Uterus (tissue), 4 donors: ENCODE data around the gene LRRC15. TPM values are rescaled to one million over a fixed set of nuclear protein-coding genes. Genes with fewer than 3 reads are reported as not detected.

Experiments used
- DNase-seq, 2 donors: peaks; one replicate each; pipeline ENCODE4 v3.0.0-alpha.2; 2019 to 2020
- H3K27ac ChIP-seq, 2 donors: fragments of 200-600 bp; sonication (generic); 1 replicate in 1 of 2; 2 replicates in 1 of 2; pipeline ENCODE4 v1.5.1; 2016 to 2018
- H3K27me3 ChIP-seq, 2 donors: fragments of 200-600 bp; sonication (generic); one replicate each; pipeline ENCODE4 v1.5.1; 2018 to 2019; ENCODE audit warnings: control low read depth in 1 of 2
- H3K36me3 ChIP-seq, 2 donors: fragments of 200-600 bp; sonication (generic); one replicate each; pipeline ENCODE4 v1.5.1; 2019; ENCODE audit warnings: control low read depth in 1 of 2
- H3K4me1 ChIP-seq, 2 donors: fragments of 200-600 bp; sonication (generic); one replicate each; pipeline ENCODE4 v1.5.1; 2018 to 2019; ENCODE audit warnings: control low read depth in 1 of 2
- H3K4me3 ChIP-seq, 2 donors: fragments of 200-600 bp; sonication (generic); 1 replicate in 1 of 2; 2 replicates in 1 of 2; pipeline ENCODE4 v1.5.1; 2018 to 2019; ENCODE audit warnings: mild to moderate bottlenecking in 1 of 2
- H3K9me3 ChIP-seq, 2 donors: fragments of 200-600 bp; sonication (generic); one replicate each; pipeline ENCODE4 v1.5.1; 2019; ENCODE audit warnings: control low read depth in 1 of 2
- CTCF ChIP-seq, 4 experiments: fragments of 200-600 bp in 2 of 4; fragments of 450-650 bp in 2 of 4; sonication (generic) in 2 of 4; IDR thresholded peaks; one replicate each; pipeline ENCODE4 v1.5.1; 2016 to 2019; ENCODE audit warnings: antibody characterized with exemption in 4 of 4, mild to moderate bottlenecking in 2 of 4, moderate library complexity in 1 of 4
- POLR2A ChIP-seq, 2 donors: fragments of 450-650 bp; IDR thresholded peaks; one replicate each; pipeline ENCODE4 v1.6.1; 2016; ENCODE audit warnings: antibody characterized with exemption in 2 of 2, mild to moderate bottlenecking in 1 of 2, moderate library complexity in 1 of 2
- intact Hi-C: fragments of 100-400 bp; cut with DNase I; formaldehyde crosslinking; loops from one replicate; pipeline ENCODE4 v1.15.1; 2023; ENCODE audit warnings: low total_unique reads
- total RNA-seq, 4 donors: library from RNA; depleted of rRNA in 3 of 4; stranded (reverse); fragments of >200 nt in 3 of 4; gene quantifications; one replicate each; pipeline versions ENCODE4 v1.1.0 to v1.2.4, GENCODE V29; 2014 to 2023
- donor health status: DM: yes; HTN: yes; CAD: no.

Gene LRRC15
- total RNA-seq, 4 donors from 2014 or later, result under 0.01 to 0.59 TPM; not detected in 2

- no peak for DNase-seq
- no peak overlapping the region for H3K4me3 ChIP-seq
- H3K27ac ChIP-seq, result no peak overlapping the region
- TF ChIP-seq POLR2A (IDR thresholded peaks at IDR 0.05) (no peak), CTCF (IDR thresholded peaks at IDR 0.05) (no peak)
- H3K36me3 ChIP-seq, result no peaks in the 10 kb centered on the region
- H3K27me3 ChIP-seq, result no peaks in the 10 kb centered on the region
- intact Hi-C loops, result loop anchor here (5.0 kb wide), 2 partner anchors 34 to 174 kb away; partner anchors contain the start of gene HES1
- H3K4me1 ChIP-seq, result peaks cover 9 to 20% of the 10 kb centered on the region in 2 donors
- H3K9me3 ChIP-seq, result no peaks in the 10 kb centered on the region
These were observed 58.5 kb downstream of the LRRC15 start for GRCh38 chr3:194311000-194311399.

GRCh38 chr3:194310060-194310835 lies 59.3 kb downstream of the LRRC15 start:
- no peaks in the 10 kb centered on the region for H3K9me3 ChIP-seq
- H3K4me1 ChIP-seq, result peaks cover 9 to 17% of the 10 kb centered on the region in 2 donors
- no peak for TF ChIP-seq CTCF (IDR thresholded peaks at IDR 0.05)
- no peak for TF ChIP-seq POLR2A (IDR thresholded peaks at IDR 0.05)
- no peak for DNase-seq
- H3K27me3 ChIP-seq, result no peaks in the 10 kb centered on the region
- intact Hi-C loops, result loop anchor here (5.0 kb wide), 2 partner anchors 33 to 173 kb away; partner anchors contain the start of gene HES1
- no peaks in the 10 kb centered on the region for H3K36me3 ChIP-seq
- H3K27ac ChIP-seq, result no peak overlapping the region
- no peak overlapping the region for H3K4me3 ChIP-seq

- Histone ChIP-seq H3K27me3 (no peaks in the 10 kb centered on the region), H3K4me1 (peaks cover 2 to 3% of the 10 kb centered on the region in 2 donors), H3K9me3 (no peaks in the 10 kb centered on the region), H3K4me3 (no peak overlapping the region), H3K36me3 (no peaks in the 10 kb centered on the region), H3K27ac (no peak overlapping the region)
- no peak for TF ChIP-seq POLR2A (IDR thresholded peaks at IDR 0.05)
- DNase-seq, result no peak
- intact Hi-C loops, result no loop called here
These were observed 60.7 kb downstream of the LRRC15 start for GRCh38 chr3:194308601-194309449.

- Histone ChIP-seq H3K9me3 (no peaks in the 10 kb centered on the region), H3K4me3 (no peak overlapping the region), H3K27me3 (no peaks in the 10 kb centered on the region), H3K27ac (no peak overlapping the region), H3K36me3 (no peaks in the 10 kb centered on the region), H3K4me1 (no peaks in the 10 kb centered on the region)
- intact Hi-C loops, result no loop called here
- DNase-seq, result no peak
- no peak for TF ChIP-seq CTCF (IDR thresholded peaks at IDR 0.05)
- no peak for TF ChIP-seq POLR2A (IDR thresholded peaks at IDR 0.05)
These were observed 61.7 kb downstream of the LRRC15 start for GRCh38 chr3:194307849-194308248.

- Histone ChIP-seq H3K4me3 (no peak overlapping the region), H3K9me3 (no peaks in the 10 kb centered on the region), H3K4me1 (no peaks in the 10 kb centered on the region), H3K36me3 (no peaks in the 10 kb centered on the region), H3K27ac (no peak overlapping the region), H3K27me3 (no peaks in the 10 kb centered on the region)
- DNase-seq, result no peak
- intact Hi-C loops, result no loop called here
- no peak for TF ChIP-seq POLR2A (IDR thresholded peaks at IDR 0.05)
- TF ChIP-seq CTCF (IDR thresholded peaks at IDR 0.05), result no peak
These were observed 62.5 kb downstream of the LRRC15 start for GRCh38 chr3:194306771-194307640.
